Subcutaneous preadipocyte (primary cell): ENCODE results near the gene ATP8A1. TPM values are rescaled to one million over a fixed set of nuclear protein-coding genes. Genes with fewer than 3 reads are reported as not detected.

Source experiments
- total RNA-seq: library from RNA; depleted of rRNA; stranded (reverse); fragments of >200 nt; gene quantifications from 2 replicates; pipeline ENCODE4 v1.2.3, GENCODE V29; 2012

Gene ATP8A1
- 1.8 and 2.2 TPM in 2 replicates for total RNA-seq

DNA sequence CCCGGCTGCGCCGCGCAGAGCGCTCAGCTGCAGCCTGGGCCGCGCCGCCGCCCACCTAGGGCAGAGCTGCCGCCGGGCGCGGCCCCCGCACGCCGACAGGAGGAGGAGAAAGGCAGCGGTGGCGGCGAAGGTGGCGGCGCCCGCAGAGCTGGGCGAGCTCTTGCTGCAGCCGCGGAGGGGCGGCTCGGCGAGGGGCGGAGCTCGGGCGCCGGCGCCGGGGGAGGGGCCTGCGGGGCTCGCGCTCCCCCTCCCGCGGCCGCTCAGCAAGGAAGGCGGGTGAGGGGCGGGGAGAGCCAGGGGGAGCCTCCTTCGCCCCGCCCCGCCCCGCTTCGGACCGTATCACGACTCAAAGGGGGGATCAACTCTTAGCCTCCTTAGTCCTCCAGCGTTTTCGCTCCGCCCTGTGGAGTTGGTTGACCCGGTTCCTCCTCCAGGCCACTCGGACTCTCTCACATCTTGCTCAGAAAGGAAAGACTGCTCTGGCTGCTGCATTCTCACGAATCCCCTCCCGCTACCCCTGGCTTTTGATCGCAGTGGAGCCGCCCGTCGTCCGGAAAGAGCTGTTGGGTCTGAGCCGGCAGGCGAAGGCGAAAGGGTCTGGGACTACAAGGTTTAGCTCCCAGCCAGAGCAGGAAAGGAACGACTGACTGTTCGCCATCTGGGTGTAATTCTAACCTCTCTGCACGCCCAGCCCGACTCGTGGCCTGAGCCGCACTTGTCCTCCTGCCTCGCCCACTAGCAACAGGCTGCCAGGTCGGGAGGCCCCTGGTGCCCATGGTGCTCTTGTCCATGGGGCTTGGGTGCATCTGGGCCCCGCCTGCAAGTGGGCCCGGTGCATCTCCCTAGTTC lies at the start of gene ATP8A1:
TSS of gene ATP8A1 (minus strand) at position 162 of the 849 bp plus-strand sequence. CDS start 232 bp downstream, outside the sequence.

GRCh38 chr4:42396752-42397634 lies 259.9 kb downstream of the ATP8A1 start, which contains the start of gene SHISA3:
Gene SHISA3 (plus strand): TSS chr4:42397488. CDS start chr4:42398057, 569 bp downstream.

Other genes starting within 250 kb of the ATP8A1 start
- not detected in 2 replicates for gene GRXCR1, start 235.6 kb upstream of the ATP8A1 start, total RNA-seq